BLaER1 treated with 17β-estradiol and CSF1 and Interleukin-3, amounts not matched to agents 10 nM and 100 nM (cell line): ENCODE results near the gene SPATA24.

Experiments used
- H3K27ac ChIP-seq, 11 experiments: shearing (Covaris generic); formaldehyde crosslinking; 2 replicates each; pipeline ENCODE4 v1.8.1; 2022
- H3K27me3 ChIP-seq, 11 experiments: shearing (Covaris generic); formaldehyde crosslinking; 2 replicates each; pipeline ENCODE4 v1.8.1; 2022
- H3K36me3 ChIP-seq, 11 experiments: shearing (Covaris generic); formaldehyde crosslinking; 2 replicates each; pipeline ENCODE4 v1.8.1; 2022
- H3K4me1 ChIP-seq, 10 experiments: shearing (Covaris generic); formaldehyde crosslinking; 2 replicates each; pipeline ENCODE4 v1.8.1; 2022
- H3K4me2 ChIP-seq, 11 experiments: shearing (Covaris generic); formaldehyde crosslinking; 2 replicates each; pipeline ENCODE4 v1.8.1; 2022
- H3K4me3 ChIP-seq, 10 experiments: shearing (Covaris generic); formaldehyde crosslinking; 2 replicates each; pipeline ENCODE4 v1.8.1; 2022
- H3K9ac ChIP-seq, 11 experiments: shearing (Covaris generic); formaldehyde crosslinking; 2 replicates each; pipeline ENCODE4 v1.8.1; 2022
- H3K9me3 ChIP-seq, 11 experiments: shearing (Covaris generic); formaldehyde crosslinking; replicated peaks in 1 of 11; 2 replicates each; pipeline ENCODE4 v1.8.1; 2022
- H4K20me1 ChIP-seq, 11 experiments: shearing (Covaris generic); formaldehyde crosslinking; 2 replicates each; pipeline ENCODE4 v1.8.1; 2022
- Cebpa-rat ChIP-seq, 11 experiments: shearing (Covaris generic); IDR thresholded peaks; 2 replicates each; pipeline ENCODE4 v1.8.1; 2022

Gene SPATA24

GRCh38 chr5:139379626-139380449 is 24.1 kb downstream of the SPATA24 start:
- Histone ChIP-seq H3K4me2 (peak overlapping the region; percentile 28 to 99 (median 85); a peak in 18 of 22 replicates), H3K27ac (peak overlapping the region in 8 of 11 experiments; percentile 2 to 48 (median 30); a peak in 12 of 22 replicates), H4K20me1 (peaks cover 0 to 11% (median 0%) of the 10 kb centered on the region in 11 experiments; a peak in 4 of 22 replicates), H3K4me3 (no peak overlapping the region), H3K9ac (peak overlapping the region in 1 of 11 experiments; percentile 19; a peak in 3 of 22 replicates), H3K4me1 (peaks cover 47 to 65% (median 62%) of the 10 kb centered on the region in 10 experiments), H3K9me3 (no peaks in the 10 kb centered on the region), H3K36me3 (peaks cover under 1 to 29% (median 11%) of the 10 kb centered on the region in 11 experiments; a peak in 17 of 22 replicates), H3K27me3 (no peaks in the 10 kb centered on the region)
- TF ChIP-seq Cebpa-rat (IDR thresholded peaks at IDR 0.05) = no peak

GRCh38 chr5:139378941-139379361 is 24.9 kb downstream of the SPATA24 start:
- no peak for TF ChIP-seq Cebpa-rat (IDR thresholded peaks at IDR 0.05)
- peaks cover 9 to 37% (median 20%) of the 10 kb centered on the region in 11 experiments; a peak in 20 of 22 replicates for H3K36me3 ChIP-seq
- peak overlapping the region in 2 of 11 experiments; percentile 13 to 48; a peak in 4 of 22 replicates for H3K27ac ChIP-seq
- H4K20me1 ChIP-seq = peaks cover 0 to 11% (median 0%) of the 10 kb centered on the region in 11 experiments; a peak in 3 of 22 replicates
- H3K9me3 ChIP-seq = no peaks in the 10 kb centered on the region
- H3K27me3 ChIP-seq = no peaks in the 10 kb centered on the region
- H3K4me1 ChIP-seq = peaks cover 38 to 58% (median 54%) of the 10 kb centered on the region in 10 experiments
- H3K9ac ChIP-seq = no peak overlapping the region; a peak in 2 of 22 replicates
- no peak overlapping the region for H3K4me3 ChIP-seq
- H3K4me2 ChIP-seq = peak overlapping the region in 4 of 11 experiments; percentile 1 to 35 (median 10); a peak in 3 of 22 replicates

- H3K9me3 ChIP-seq = no peaks in the 10 kb centered on the region
- H3K4me2 ChIP-seq = 0 out of 22 replicates have a peak overlapping the region, but pooled peaks of 3 of the 11 experiments have one; percentile 4 to 35 (median 15)
- peaks cover 0 to 7% (median 0%) of the 10 kb centered on the region in 11 experiments; a peak in 3 of 22 replicates for H4K20me1 ChIP-seq
- no peak for TF ChIP-seq Cebpa-rat (IDR thresholded peaks at IDR 0.05)
- peak overlapping the region in 2 of 11 experiments; percentile 13 to 48; a peak in 3 of 22 replicates for H3K27ac ChIP-seq
- H3K27me3 ChIP-seq = no peaks in the 10 kb centered on the region
- H3K36me3 ChIP-seq = peaks cover 16 to 44% (median 27%) of the 10 kb centered on the region in 11 experiments
- no peak overlapping the region for H3K4me3 ChIP-seq
- H3K9ac ChIP-seq = no peak overlapping the region
- peaks cover 31 to 56% (median 47%) of the 10 kb centered on the region in 10 experiments for H3K4me1 ChIP-seq
Observed at GRCh38 chr5:139378101-139378825, 25.6 kb downstream of the SPATA24 start.

- peaks cover 0 to 7% (median 0%) of the 10 kb centered on the region in 11 experiments; a peak in 4 of 22 replicates for H4K20me1 ChIP-seq
- H3K36me3 ChIP-seq = peaks cover 26 to 55% (median 37%) of the 10 kb centered on the region in 11 experiments
- H3K27ac ChIP-seq = no peak overlapping the region; a peak in 1 of 22 replicates
- H3K4me3 ChIP-seq = no peak overlapping the region
- no peak overlapping the region for H3K4me2 ChIP-seq
- H3K9ac ChIP-seq = no peak overlapping the region
- no peaks in the 10 kb centered on the region for H3K27me3 ChIP-seq
- H3K4me1 ChIP-seq = peaks cover 23 to 45% (median 38%) of the 10 kb centered on the region in 10 experiments
- no peaks in the 10 kb centered on the region for H3K9me3 ChIP-seq
- TF ChIP-seq Cebpa-rat (IDR thresholded peaks at IDR 0.05) = no peak
Observed at GRCh38 chr5:139377226-139377625, 26.7 kb downstream of the SPATA24 start.

GRCh38 chr5:139376364-139376763 is 27.5 kb downstream of the SPATA24 start:
- Histone ChIP-seq H3K9ac (no peak overlapping the region), H3K27me3 (no peaks in the 10 kb centered on the region), H3K4me1 (peaks cover 24 to 41% (median 36%) of the 10 kb centered on the region in 10 experiments), H4K20me1 (peaks cover 0 to 7% (median 0%) of the 10 kb centered on the region in 11 experiments; a peak in 4 of 22 replicates), H3K4me2 (no peak overlapping the region), H3K4me3 (no peak overlapping the region), H3K27ac (no peak overlapping the region), H3K36me3 (peaks cover 35 to 63% (median 46%) of the 10 kb centered on the region in 11 experiments), H3K9me3 (no peaks in the 10 kb centered on the region)
- TF ChIP-seq Cebpa-rat (IDR thresholded peaks at IDR 0.05) = no peak

GRCh38 chr5:139374909-139375308 is 29.0 kb downstream of the SPATA24 start:
- Histone ChIP-seq H3K9ac (no peak overlapping the region), H3K27ac (peak overlapping the region in 2 of 11 experiments; percentile 17 to 23; a peak in 2 of 22 replicates), H3K4me3 (no peak overlapping the region), H3K27me3 (no peaks in the 10 kb centered on the region), H3K9me3 (no peaks in the 10 kb centered on the region), H3K4me1 (peaks cover 12 to 41% (median 33%) of the 10 kb centered on the region in 10 experiments), H4K20me1 (peaks cover 0 to 12% (median 0%) of the 10 kb centered on the region in 11 experiments; a peak in 6 of 22 replicates), H3K4me2 (no peak overlapping the region), H3K36me3 (peaks cover 50 to 77% (median 58%) of the 10 kb centered on the region in 11 experiments)
- TF ChIP-seq Cebpa-rat (IDR thresholded peaks at IDR 0.05) = no peak

- H3K36me3 ChIP-seq = peaks cover 78 to 97% (median 86%) of the 10 kb centered on the region in 11 experiments
- TF ChIP-seq Cebpa-rat (IDR thresholded peaks at IDR 0.05) = no peak
- no peak overlapping the region for H3K4me2 ChIP-seq
- H3K27me3 ChIP-seq = no peaks in the 10 kb centered on the region
- no peaks in the 10 kb centered on the region for H3K9me3 ChIP-seq
- peaks cover 0 to 19% (median 2%) of the 10 kb centered on the region in 11 experiments; a peak in 13 of 22 replicates for H4K20me1 ChIP-seq
- no peak overlapping the region for H3K4me3 ChIP-seq
- peak overlapping the region in 3 of 11 experiments; percentile 3 to 43 (median 8); a peak in 2 of 22 replicates for H3K27ac ChIP-seq
- H3K4me1 ChIP-seq = peaks cover 4 to 50% (median 26%) of the 10 kb centered on the region in 10 experiments; a peak in 15 of 20 replicates
- H3K9ac ChIP-seq = no peak overlapping the region
Observed at GRCh38 chr5:139371482-139372435, 32.1 kb downstream of the SPATA24 start.
